Activated T-cell treated with anti-CD3 and anti-CD28 coated beads for 24 hours (primary cell): Measurements from ENCODE around the gene PGM2.

Experiments used
- DNase-seq: peaks from one replicate; pipeline ENCODE4 v3.0.0-alpha.2; 2020; ENCODE audit warnings: low read depth

Gene PGM2

GRCh38 chr4:37902738-37903693 is 76.5 kb downstream of the PGM2 start:
- DNase-seq = no peak

- DNase-seq = no peak
Measured at GRCh38 chr4:37903901-37904300, 77.4 kb downstream of the PGM2 start.

DNA sequence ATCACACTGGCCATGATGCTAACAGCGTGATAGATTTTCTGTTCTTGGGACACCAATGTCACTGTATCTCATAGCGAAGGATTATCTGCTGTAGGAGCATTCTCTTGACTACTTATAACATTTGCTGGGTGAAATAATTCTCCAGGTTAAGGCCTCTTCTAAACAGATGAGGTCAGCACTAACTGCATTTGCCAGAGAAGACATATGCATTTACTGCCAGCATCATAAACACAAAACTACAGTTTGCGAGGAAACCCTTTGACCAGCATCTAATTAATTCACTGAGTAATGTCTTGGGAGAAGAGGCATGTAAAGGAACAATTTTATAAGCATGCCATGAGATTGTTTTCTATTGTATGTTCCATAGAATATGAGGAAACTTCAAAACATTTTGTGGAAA is 78.3 kb downstream of the PGM2 start:
- no peak for DNase-seq

GRCh38 chr4:37905533-37906169 is 79.2 kb downstream of the PGM2 start:
- no peak for DNase-seq

- no peak for DNase-seq
Measured at GRCh38 chr4:37908488-37909331, 82.2 kb downstream of the PGM2 start.

DNA sequence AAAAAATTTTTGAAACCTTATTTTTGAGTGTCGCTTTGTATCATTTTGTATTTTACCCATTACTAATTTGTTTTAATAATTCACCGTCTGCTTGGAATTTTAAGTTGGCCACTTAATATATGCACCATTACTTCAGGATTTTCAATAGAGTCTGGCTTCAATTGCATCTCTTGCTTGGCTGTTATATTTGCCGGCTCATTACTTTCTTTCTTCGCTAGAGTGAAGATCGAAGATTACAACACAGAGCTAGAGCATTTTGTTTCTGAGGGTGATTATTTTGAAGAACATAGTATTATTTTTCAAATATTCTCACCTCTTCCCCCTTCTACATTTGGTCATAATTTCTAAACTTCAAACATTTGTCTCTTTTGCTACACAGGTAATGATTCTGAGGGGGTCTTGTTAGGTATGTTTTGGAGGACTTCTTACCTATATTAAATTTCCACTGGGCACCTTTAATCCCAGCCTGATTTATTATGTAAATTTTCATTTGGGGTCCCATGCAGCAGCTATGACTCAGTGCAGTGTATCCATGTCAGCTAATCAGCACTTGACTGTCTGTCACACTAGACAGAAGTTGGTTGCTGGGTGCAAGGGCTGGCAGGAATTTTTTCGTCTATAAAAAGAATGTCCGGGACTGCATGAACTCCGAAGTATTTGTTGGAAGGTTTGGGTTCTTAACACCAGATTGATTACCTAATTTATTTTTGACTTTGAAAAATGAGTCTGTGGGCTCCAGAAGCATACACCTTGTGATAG is 83.0 kb downstream of the PGM2 start:
- no peak for DNase-seq

DNA sequence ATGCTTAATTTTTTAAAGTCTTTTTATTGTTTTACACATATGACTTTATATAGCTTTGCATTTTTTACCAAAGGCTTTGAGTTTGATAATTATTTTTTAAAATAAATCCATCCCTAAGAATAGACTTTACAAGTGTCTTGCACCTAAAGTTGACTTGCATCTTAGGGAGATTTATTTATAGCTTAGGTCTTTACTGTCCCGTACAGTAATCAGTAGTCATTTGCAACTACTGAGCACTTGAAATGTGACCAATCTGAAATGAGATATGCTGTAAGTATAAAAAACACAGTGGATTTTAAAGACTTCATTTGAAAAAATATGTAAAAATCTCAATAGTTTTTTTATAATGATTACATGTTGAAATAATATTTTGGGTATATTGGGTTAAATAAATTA is 83.6 kb downstream of the PGM2 start:
- no peak for DNase-seq
